Natural killer cell (primary cell): Measurements from ENCODE around the gene ADAMTS19. TPM values are rescaled to one million over a fixed set of nuclear protein-coding genes. Genes with fewer than 3 reads are reported as not detected.
"Not testable (repeated sequence)": the region's sequence is repeated elsewhere in the genome, so short reads cannot be mapped to it uniquely, and the experiment has no call there.

Source experiments
- ATAC-seq, 3 donors: fragments of 150-1000 bp in 2 of 3; fragments of 200-7000 bp in 1 of 3; cut with Tn5 transposase; 1 replicate in 1 of 3; 2 replicates in 2 of 3; pipeline ENCODE4 v1.10.0; 2021; ENCODE audit warnings: mild to moderate bottlenecking in 2 of 3, moderate library complexity in 2 of 3
- DNase-seq, 2 donors: peaks; one replicate each; pipeline versions ENCODE4 v3.0.0 to v3.0.0-alpha.2; 2013 to 2021; ENCODE audit warnings: mixed read lengths in 1 of 2
- H3K27ac ChIP-seq: one replicate; pipeline ENCODE4 v1.5.1; 2013; ENCODE audit warnings: mild to moderate bottlenecking, low read length
- H3K27me3 ChIP-seq: one replicate; pipeline ENCODE4 v1.6.1; 2013; ENCODE audit warnings: low read length; ENCODE audit not compliant: control insufficient read depth, insufficient read depth
- H3K36me3 ChIP-seq: one replicate; pipeline ENCODE4 v1.6.1; 2013; ENCODE audit warnings: low read length; ENCODE audit not compliant: control insufficient read depth, insufficient read depth
- H3K4me1 ChIP-seq: one replicate; pipeline ENCODE4 v1.6.1; 2013; ENCODE audit warnings: low read length; ENCODE audit not compliant: control insufficient read depth, insufficient read depth
- H3K4me3 ChIP-seq: one replicate; pipeline ENCODE4 v1.5.1; 2013; ENCODE audit warnings: low read length
- H3K9me3 ChIP-seq: one replicate; pipeline ENCODE4 v1.6.1; 2013; ENCODE audit warnings: low read length; ENCODE audit not compliant: control insufficient read depth, insufficient read depth
- H3K27ac Mint-ChIP-seq, 2 donors: one replicate each; pipeline ENCODE4 v1.8.0; 2022; ENCODE audit warnings: mild to moderate bottlenecking in 2 of 2, mixed read lengths in 2 of 2, moderate library complexity in 1 of 2
- H3K27me3 Mint-ChIP-seq, 2 donors: one replicate each; pipeline ENCODE4 v1.8.0; 2022; ENCODE audit warnings: low read depth in 2 of 2, mixed read lengths in 2 of 2
- H3K36me3 Mint-ChIP-seq: one replicate; pipeline ENCODE4 v1.8.0; 2022; ENCODE audit warnings: mixed read lengths
- H3K4me1 Mint-ChIP-seq, 2 donors: one replicate each; pipeline ENCODE4 v1.8.0; 2022; ENCODE audit warnings: mixed read lengths in 2 of 2
- H3K4me3 Mint-ChIP-seq: one replicate; pipeline ENCODE4 v1.8.0; 2022; ENCODE audit warnings: mild to moderate bottlenecking, moderate library complexity, mixed read lengths
- H3K9me3 Mint-ChIP-seq, 2 donors: one replicate each; pipeline ENCODE4 v1.8.0; 2022; ENCODE audit warnings: mixed read lengths in 2 of 2
- CTCF ChIP-seq: fragments of 200-600 bp; IDR thresholded peaks from one replicate; pipeline ENCODE4 v1.8.0; 2022; ENCODE audit warnings: antibody characterized with exemption
- WGBS: methylation state at CpG from one replicate; pipeline ENCODE4 v1.1.7; 2013; ENCODE audit warnings: missing lambda C conversion rate; ENCODE audit not compliant: insufficient coverage; 5-methylcytosine and 5-hydroxymethylcytosine counted together
- intact Hi-C: fragments of 100-400 bp; cut with micrococcal nuclease; formaldehyde crosslinking; loops from one replicate; pipeline ENCODE4 v1.14.2; 2022
- total RNA-seq, 4 donors: library from RNA; stranded (reverse); fragments of 120-200 nt in 1 of 4; gene quantifications; one replicate each; pipeline versions ENCODE4 v1.2.3 to v1.2.4, GENCODE V29; 2013 to 2022

The ADAMTS19 gene
- total RNA-seq, 3 donors from 2014 or later (not counting 1 experiment from before 2014, with no cell fraction given): not detected

GRCh38 chr5:129554134-129554904, 94.2 kb downstream of the ADAMTS19 start:
- TF ChIP-seq CTCF: no peak
- peaks cover 10% of the 10 kb centered on the region in 2 donors for H3K9me3 Mint-ChIP-seq
- no peaks in the 10 kb centered on the region for H3K36me3 Mint-ChIP-seq
- no peak overlapping the region for H3K27ac ChIP-seq
- H3K4me1 ChIP-seq: no peaks in the 10 kb centered on the region
- H3K27me3 Mint-ChIP-seq: no peaks in the 10 kb centered on the region
- no peaks in the 10 kb centered on the region for H3K9me3 ChIP-seq
- DNase-seq (no peak), ATAC-seq (no peak)
- no peak overlapping the region for H3K4me3 ChIP-seq
- H3K27ac Mint-ChIP-seq: no peak overlapping the region
- no peaks in the 10 kb centered on the region for H3K36me3 ChIP-seq
- no peaks in the 10 kb centered on the region for H3K4me1 Mint-ChIP-seq
- WGBS: no CpG with 5 or more reads among the region's 2 CpGs
- no peak overlapping the region for H3K4me3 Mint-ChIP-seq
- intact Hi-C loops: no loop called here
- no peaks in the 10 kb centered on the region for H3K27me3 ChIP-seq

GRCh38 chr5:129563585-129563984, 103.5 kb downstream of the ADAMTS19 start:
- WGBS: 99% methylated on average over 3 of the region's 3 CpGs
- no peak overlapping the region for H3K27ac Mint-ChIP-seq
- ATAC-seq: no peak

GRCh38 chr5:129569295-129569694, 109.2 kb downstream of the ADAMTS19 start:
- no peak for TF ChIP-seq CTCF
- Histone ChIP-seq H3K27me3 (no peaks in the 10 kb centered on the region), H3K9me3 (no peaks in the 10 kb centered on the region), H3K4me3 (no peak overlapping the region), H3K36me3 (no peaks in the 10 kb centered on the region), H3K4me1 (no peaks in the 10 kb centered on the region), H3K27ac (no peak overlapping the region)
- peaks cover 2% of the 10 kb centered on the region for H3K36me3 Mint-ChIP-seq
- H3K27me3 Mint-ChIP-seq: no peaks in the 10 kb centered on the region
- WGBS: 100% methylated on average over 1 of the region's 1 CpG
- H3K4me1 Mint-ChIP-seq: no peaks in the 10 kb centered on the region
- no peak overlapping the region for H3K4me3 Mint-ChIP-seq
- intact Hi-C loops: no loop called here
- ATAC-seq: no peak
- no peak overlapping the region for H3K27ac Mint-ChIP-seq
- no peak for DNase-seq
- peaks cover 12 to 13% of the 10 kb centered on the region in 2 donors for H3K9me3 Mint-ChIP-seq

More at GRCh38 chr5:129563585-129563984, 103.5 kb downstream of the ADAMTS19 start:
- H3K27ac ChIP-seq: no peak overlapping the region
- no peaks in the 10 kb centered on the region for H3K27me3 Mint-ChIP-seq
- H3K4me3 ChIP-seq: no peak overlapping the region
- no peaks in the 10 kb centered on the region for H3K9me3 ChIP-seq
- no peaks in the 10 kb centered on the region for H3K36me3 ChIP-seq
- H3K4me1 Mint-ChIP-seq: no peaks in the 10 kb centered on the region
- no peak overlapping the region for H3K4me3 Mint-ChIP-seq
- intact Hi-C loops: no loop called here
- H3K36me3 Mint-ChIP-seq: peaks cover 7% of the 10 kb centered on the region
- no peaks in the 10 kb centered on the region for H3K4me1 ChIP-seq
- H3K27me3 ChIP-seq: no peaks in the 10 kb centered on the region
- TF ChIP-seq CTCF: no peak
- no peak for DNase-seq
- H3K9me3 Mint-ChIP-seq: peaks cover 8 to 10% of the 10 kb centered on the region in 2 donors

- Mint-ChIP-seq H3K4me1 (no peaks in the 10 kb centered on the region), H3K36me3 (no peaks in the 10 kb centered on the region), H3K27me3 (no peaks in the 10 kb centered on the region), H3K27ac (no peak overlapping the region), H3K9me3 (peaks cover 11 to 12% of the 10 kb centered on the region in 2 donors), H3K4me3 (no peak overlapping the region)
- Histone ChIP-seq H3K4me3 (no peak overlapping the region), H3K27ac (no peak overlapping the region), H3K36me3 (no peaks in the 10 kb centered on the region), H3K4me1 (no peaks in the 10 kb centered on the region), H3K9me3 (no peaks in the 10 kb centered on the region), H3K27me3 (no peaks in the 10 kb centered on the region)
- no peak for TF ChIP-seq CTCF
- no peak for DNase-seq
- no peak for ATAC-seq
- 40% methylated on average over 1 of the region's 2 CpGs for WGBS
- intact Hi-C loops: no loop called here
Measured at GRCh38 chr5:129572060-129572459, 112.0 kb downstream of the ADAMTS19 start.

GRCh38 chr5:129584496-129584895, 124.4 kb downstream of the ADAMTS19 start:
- WGBS: 68% methylated on average over 4 of the region's 4 CpGs
- intact Hi-C loops: not testable (repeated sequence)
- H3K9me3 Mint-ChIP-seq: peaks cover 13 to 26% of the 10 kb centered on the region in 2 donors

More at GRCh38 chr5:129584496-129584895, 124.4 kb downstream of the ADAMTS19 start:
- not testable (repeated sequence) for H3K4me3 ChIP-seq, H3K36me3 Mint-ChIP-seq, H3K4me1 Mint-ChIP-seq, DNase-seq, H3K36me3 ChIP-seq, H3K27me3 ChIP-seq, ATAC-seq, H3K27me3 Mint-ChIP-seq, H3K4me3 Mint-ChIP-seq, H3K27ac ChIP-seq, H3K4me1 ChIP-seq, H3K9me3 ChIP-seq, H3K27ac Mint-ChIP-seq
